HS-27A (cell line): ENCODE data around the gene ACTL7B.
"Not testable (repeated sequence)": the region's sequence is repeated elsewhere in the genome, so short reads cannot be mapped to it uniquely, and the experiment has no call there.

Experiments used
- DNase-seq: peaks from one replicate; pipeline ENCODE4 v3.0.0-alpha.2; 2012; ENCODE audit warnings: low read depth, missing footprints

The ACTL7B gene

DNA sequence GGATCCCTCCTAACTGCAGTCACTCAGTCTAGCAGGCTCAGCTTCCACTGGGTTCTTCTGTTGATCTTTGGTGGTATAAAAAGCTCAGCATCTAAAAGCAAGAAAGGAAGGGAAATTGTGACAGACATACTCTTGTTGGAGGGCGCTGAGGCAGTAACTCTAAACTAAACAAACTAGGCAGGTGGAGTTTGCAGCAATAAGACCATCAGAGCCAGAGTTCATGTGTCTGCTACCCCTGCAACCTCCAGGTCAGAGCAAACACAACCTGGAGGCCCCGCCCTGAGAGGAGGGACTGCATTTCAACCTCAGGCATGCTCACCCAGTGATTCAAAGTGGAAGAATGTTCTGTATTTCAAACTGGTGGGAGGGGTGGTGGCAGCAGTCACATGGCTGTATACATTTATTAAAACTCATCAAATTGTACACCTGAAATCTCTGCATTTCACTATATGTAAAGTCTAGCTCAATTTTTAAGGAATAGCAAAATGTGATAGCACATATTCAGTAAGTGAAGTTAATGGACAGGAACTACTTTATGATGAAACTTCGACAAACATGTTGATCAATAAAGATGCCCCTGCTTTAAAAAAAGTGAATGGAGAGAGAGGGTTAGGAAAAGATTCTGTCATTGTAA lies 13.4 kb upstream of the ACTL7B start:
- DNase-seq: peak; percentile 22

DNA sequence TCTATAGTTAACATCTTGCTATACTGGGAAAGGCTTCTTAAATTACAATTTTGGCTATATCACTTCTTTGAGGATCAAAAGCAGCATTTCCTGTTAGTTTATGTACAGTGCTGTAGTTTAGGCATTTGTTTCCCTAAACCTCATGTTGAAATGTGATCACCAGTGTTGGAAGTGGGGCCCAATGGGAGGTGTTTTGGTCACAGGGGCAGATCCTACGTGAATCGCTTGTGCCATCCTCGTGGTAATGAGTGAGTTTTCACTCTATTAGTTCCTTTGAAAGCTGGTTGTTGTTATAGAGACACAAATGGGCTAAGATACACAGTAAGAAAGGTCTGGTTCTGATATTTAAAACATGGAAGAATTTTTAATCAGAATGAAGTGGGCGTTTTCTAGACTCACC lies 12.0 kb upstream of the ACTL7B start:
- no peak for DNase-seq

- no peak for DNase-seq
Measured at GRCh38 chr9:108867116-108867515, 11.3 kb upstream of the ACTL7B start.

GRCh38 chr9:108866001-108866420 lies 10.2 kb upstream of the ACTL7B start:
- no peak for DNase-seq

- no peak for DNase-seq
Measured at GRCh38 chr9:108865037-108865436, 9.3 kb upstream of the ACTL7B start.

DNA sequence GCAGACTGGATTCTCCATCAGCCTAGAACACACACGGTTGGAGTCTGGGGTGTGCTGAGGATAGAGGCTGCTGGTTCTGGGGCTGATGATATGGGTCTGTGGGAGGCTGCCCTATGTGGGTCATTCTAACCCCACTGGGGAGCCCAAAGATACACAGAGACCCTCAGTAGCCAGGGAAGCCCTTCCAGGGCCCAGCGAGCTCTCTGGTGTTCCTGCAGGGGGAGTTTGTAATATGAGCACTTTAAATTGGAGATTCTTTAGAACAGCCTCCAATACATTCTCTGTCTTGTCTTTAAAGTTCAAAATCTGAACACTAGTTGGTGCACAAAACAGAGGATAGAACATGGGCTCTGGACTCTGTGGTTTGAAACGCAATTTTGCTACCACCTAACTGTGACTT lies 8.7 kb upstream of the ACTL7B start:
- DNase-seq: no peak

GRCh38 chr9:108863891-108864290 lies 8.1 kb upstream of the ACTL7B start:
- no peak for DNase-seq

DNA sequence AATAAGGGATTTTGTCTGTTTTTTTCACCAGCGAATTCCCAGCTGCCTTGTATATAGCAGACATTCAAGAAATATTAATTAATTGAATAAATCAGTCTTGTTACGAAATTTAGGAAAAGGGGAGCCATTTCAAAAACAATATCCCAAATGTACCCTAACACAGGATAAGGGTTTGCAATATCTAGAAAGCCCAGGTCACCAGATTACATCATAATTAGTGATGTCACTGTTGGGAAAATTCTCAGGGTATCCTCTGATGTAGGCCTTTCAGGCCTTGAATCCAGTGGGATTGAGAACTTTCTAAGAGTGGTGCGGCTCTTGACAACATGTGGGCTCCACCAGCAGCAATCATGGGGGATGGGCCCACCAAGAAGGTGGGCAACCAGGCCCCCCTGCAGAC lies 6.2 kb upstream of the ACTL7B start, which contains the start of gene ACTL7A:
ACTL7A (plus strand) TSS at position 270 of the 400 bp plus-strand sequence; CDS start at position 327, 57 bp downstream.
- DNase-seq: no peak

DNA sequence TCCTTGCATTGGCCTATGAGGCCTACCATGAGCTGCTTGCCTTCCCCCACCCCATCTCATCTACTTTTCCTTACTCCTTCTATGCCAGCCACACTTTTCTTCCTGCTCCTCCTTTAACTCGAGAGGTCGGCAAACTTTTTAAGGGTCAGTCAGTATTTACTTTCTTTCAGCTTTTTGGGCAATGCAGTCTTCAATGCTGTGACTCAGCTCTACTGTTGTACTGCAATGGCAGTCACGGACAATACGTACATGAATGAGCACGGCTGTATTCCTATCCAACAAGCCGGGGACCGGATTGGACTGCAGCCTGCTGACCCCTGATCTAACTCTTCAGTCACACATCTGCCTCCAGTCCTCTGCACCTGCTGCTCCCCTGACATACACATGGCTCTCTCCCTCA lies 5.7 kb upstream of the ACTL7B start:
- no peak for DNase-seq

GRCh38 chr9:108860764-108861163 lies 5.0 kb upstream of the ACTL7B start:
- DNase-seq: no peak

DNA sequence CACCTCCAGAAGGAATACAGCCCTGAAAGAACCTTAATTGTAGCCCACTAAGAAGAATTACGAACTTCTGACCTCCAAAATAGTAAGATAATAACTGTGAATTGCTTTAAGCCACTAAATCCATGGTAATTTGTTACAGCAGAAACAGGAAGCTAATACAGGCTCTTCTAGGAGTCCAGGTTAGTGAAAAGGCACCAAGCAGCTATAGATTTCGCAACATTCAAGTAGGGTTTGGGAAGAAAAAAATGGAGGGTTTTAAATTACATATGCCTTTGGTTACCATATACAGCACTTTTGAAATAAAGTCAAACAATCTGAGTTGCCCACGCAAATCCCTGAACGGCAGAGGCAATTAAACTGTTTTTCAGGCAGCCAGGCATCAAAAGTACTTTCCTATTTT lies 4.6 kb upstream of the ACTL7B start:
- no peak for DNase-seq

GRCh38 chr9:108859459-108860114 lies 3.8 kb upstream of the ACTL7B start:
- DNase-seq: no peak

DNA sequence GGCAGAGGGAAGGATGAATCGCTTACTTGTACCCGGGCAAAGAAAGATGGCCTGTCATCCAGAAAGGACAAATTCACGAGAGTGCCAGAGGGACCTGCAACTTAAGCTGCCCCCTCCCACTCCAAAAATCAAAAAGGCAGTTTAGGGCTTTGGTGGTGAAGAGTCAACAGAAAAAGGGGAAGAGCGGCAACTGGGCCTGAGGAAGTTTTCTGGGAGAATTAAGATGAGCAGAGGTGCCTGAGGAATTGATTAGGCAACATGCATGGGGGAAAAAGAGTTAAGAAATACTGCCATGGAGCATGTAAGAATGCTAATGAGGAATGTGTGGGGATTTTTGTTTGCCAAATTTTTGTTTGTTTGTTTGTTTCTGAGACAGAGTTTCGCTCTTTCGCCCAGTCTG lies 1.8 kb upstream of the ACTL7B start:
- no peak for DNase-seq

DNA sequence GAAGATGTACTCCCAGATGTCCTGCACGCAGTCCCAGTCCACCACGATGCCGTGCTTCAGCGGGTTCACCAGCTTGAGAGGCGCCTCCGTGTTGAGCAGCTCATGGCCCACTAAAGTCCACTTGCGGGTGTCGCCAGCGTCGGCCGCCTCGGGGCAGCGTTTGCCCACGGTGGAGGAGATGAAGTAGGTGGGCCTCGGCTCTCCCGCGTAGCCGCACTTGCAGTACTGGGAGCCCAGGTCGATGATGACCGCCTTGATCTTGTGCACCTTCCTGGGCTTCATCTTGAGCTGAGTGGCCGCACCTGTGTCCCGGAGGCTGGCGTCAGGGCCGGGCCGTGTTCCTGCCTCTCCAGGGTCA lies 278 bp downstream of the ACTL7B start:
- DNase-seq: no peak

DNA sequence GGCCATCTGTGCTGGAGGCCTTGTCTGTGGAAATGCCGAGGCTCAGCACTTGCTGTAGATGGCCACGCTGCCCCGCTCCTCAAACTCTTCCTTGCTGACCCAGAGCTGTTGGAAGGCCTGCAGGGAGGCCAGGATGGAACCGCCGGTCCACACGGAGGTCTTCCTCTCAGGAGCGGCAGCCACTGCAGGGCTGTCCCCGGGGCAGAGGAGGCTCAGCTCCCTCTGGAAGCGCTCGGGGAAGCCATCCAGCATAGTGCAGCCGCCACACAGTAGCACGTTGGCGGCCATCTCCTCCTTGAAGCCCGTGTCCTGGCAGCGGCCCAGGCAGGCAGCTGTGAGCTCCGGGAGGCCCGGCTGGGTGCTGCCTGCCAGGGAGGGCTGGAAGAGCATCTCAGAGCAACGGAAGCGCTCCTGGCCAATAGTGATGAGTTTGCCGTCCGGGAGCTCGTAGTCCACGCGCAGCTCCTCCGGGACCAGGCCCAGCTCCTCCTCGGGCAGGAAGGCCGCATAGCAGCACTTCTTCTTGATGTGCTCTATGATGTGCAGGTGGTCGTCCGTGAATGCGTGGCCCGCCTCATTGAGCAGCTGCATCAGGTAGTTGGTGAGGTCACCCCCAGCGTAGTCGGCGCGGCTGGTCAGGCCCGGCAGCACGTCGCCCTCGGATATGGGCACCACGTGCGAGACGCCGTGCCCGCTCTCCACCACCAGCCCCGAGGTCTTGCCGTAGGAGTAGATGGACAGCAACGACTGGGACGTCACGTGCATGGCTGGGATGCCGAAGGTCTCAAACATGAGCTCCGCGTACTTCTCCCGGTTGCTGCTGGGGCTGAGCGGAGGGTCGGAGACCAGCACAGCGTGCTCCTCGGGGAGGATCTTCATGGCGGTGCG lies 901 bp downstream of the ACTL7B start:
- no peak for DNase-seq

DNA sequence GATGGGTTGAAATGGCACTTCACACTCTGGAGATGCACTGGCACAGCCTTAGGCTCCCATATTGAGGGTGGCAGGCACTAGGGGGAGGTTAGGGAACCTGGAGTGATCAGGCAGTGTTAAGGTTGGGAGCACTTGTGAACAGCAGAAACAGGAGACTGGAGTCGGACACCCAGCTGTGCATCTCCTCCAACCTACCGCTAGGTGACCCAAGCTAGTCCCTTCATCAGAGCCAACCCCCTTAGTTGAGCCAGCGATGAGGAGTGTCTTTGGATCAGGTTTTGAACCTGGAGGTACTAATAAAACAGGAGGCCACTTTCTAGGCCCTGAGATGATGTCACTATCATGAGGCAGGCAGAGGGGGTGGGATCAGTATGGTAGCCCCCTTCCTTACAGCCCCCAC lies 1.7 kb downstream of the ACTL7B start:
- no peak for DNase-seq

- no peak for DNase-seq
Measured at GRCh38 chr9:108852079-108852478, 3.7 kb downstream of the ACTL7B start.

DNA sequence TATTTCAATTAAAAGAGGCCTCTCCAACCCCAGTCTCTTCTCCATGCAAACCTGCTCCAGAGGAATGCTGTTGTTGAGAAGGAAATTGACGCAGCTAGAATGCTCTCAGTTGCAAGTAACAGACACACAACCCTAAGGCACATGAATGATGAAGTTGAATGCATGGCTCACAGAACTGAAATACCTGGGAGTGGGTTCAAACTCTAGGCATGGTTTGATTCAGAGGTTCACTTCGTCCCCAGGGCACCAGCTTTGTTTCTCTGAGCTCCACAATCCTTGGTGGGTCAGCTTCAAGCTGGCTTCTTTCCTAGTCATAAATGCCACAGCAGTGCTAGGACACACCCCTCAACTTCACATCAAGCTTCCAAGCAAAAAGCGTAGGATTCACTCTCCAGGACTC lies 4.6 kb downstream of the ACTL7B start:
- DNase-seq: no peak

DNA sequence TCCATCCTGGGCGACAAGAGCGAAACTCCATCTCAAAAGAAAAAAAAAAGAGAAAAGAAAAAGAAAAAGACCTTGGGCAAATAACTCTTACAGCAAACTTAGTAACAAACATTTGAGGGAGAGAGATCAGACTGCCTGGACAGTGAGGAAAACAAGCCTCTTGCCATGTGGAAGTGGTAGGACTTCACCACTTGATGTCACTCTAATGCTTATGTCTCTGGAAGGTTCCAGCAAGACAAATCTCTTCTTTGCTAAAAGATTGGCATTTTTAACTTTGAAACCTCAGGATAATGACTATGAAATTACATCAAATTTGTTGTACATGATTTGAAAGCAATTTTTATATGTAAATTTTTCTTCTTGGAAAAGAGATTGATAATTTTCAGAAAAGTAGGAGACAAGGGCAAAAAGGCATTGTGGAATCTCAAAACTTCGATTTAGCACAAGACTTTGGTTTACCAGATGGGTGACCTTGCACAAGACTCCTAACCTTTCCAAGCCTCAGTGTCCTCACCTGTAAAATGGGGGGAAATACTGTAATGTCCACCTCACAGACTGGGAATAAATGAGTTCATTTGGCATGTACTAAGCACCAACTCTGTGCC lies 5.4 kb downstream of the ACTL7B start:
- no peak for DNase-seq

GRCh38 chr9:108848296-108848695 lies 7.5 kb downstream of the ACTL7B start:
- not testable (repeated sequence) for DNase-seq

GRCh38 chr9:108845947-108846346 lies 9.8 kb downstream of the ACTL7B start:
- DNase-seq: no peak

GRCh38 chr9:108845507-108845906 lies 10.3 kb downstream of the ACTL7B start:
- DNase-seq: no peak

- no peak for DNase-seq
Measured at GRCh38 chr9:108844856-108845255, 10.9 kb downstream of the ACTL7B start.
